HG03097 (cell line): ENCODE measurements around the gene ALMS1.
"Not testable (repeated sequence)": the region's sequence is repeated elsewhere in the genome, so short reads cannot be mapped to it uniquely, and the experiment has no call there.

Experiments
- ATAC-seq: cut with Tn5 transposase; IDR thresholded peaks from one replicate; pipeline ENCODE4 v1.9.1; 2021; ENCODE audit not compliant: unreplicated experiment, low FRiP score

ALMS1 gene

GRCh38 chr2:73403237-73403636 is 17.6 kb downstream of the ALMS1 start:
- ATAC-seq = no peak

- no peak for ATAC-seq
These were observed 18.8 kb downstream of the ALMS1 start for GRCh38 chr2:73404409-73404808.

- no peak for ATAC-seq
These were observed 21.4 kb downstream of the ALMS1 start for GRCh38 chr2:73406996-73407395.

GRCh38 chr2:73408198-73408597 is 22.6 kb downstream of the ALMS1 start:
- ATAC-seq = peak; percentile 68

GRCh38 chr2:73414696-73415095 is 29.1 kb downstream of the ALMS1 start:
- no peak for ATAC-seq

GRCh38 chr2:73415906-73416305 is 30.3 kb downstream of the ALMS1 start:
- ATAC-seq = no peak

- ATAC-seq = no peak
These were observed 32.7 kb downstream of the ALMS1 start for GRCh38 chr2:73418343-73418742.

- no peak for ATAC-seq
These were observed 38.3 kb downstream of the ALMS1 start for GRCh38 chr2:73423913-73424312.

- ATAC-seq = no peak
These were observed 40.5 kb downstream of the ALMS1 start for GRCh38 chr2:73426176-73426575.

GRCh38 chr2:73436019-73436418 is 50.4 kb downstream of the ALMS1 start:
- no peak for ATAC-seq

GRCh38 chr2:73444202-73444601 is 58.6 kb downstream of the ALMS1 start:
- ATAC-seq = no peak

GRCh38 chr2:73448856-73449255 is 63.2 kb downstream of the ALMS1 start:
- no peak for ATAC-seq

- ATAC-seq = no peak
These were observed 63.8 kb downstream of the ALMS1 start for GRCh38 chr2:73449404-73449803.

GRCh38 chr2:73451263-73451972 is 65.8 kb downstream of the ALMS1 start:
- ATAC-seq = peak; percentile 91

- ATAC-seq = no peak
These were observed 72.3 kb downstream of the ALMS1 start for GRCh38 chr2:73457982-73458381.

- not testable (repeated sequence) for ATAC-seq
These were observed 76.8 kb downstream of the ALMS1 start for GRCh38 chr2:73462388-73462787.

GRCh38 chr2:73468376-73468775 is 82.7 kb downstream of the ALMS1 start:
- no peak for ATAC-seq

- not testable (repeated sequence) for ATAC-seq
These were observed 98.2 kb downstream of the ALMS1 start for GRCh38 chr2:73483874-73484273.

GRCh38 chr2:73487112-73487657 is 101.5 kb downstream of the ALMS1 start:
- no peak for ATAC-seq

- no peak for ATAC-seq
These were observed 102.4 kb downstream of the ALMS1 start for GRCh38 chr2:73488079-73488478.

- ATAC-seq = no peak
These were observed 103.4 kb downstream of the ALMS1 start for GRCh38 chr2:73489053-73489452.

GRCh38 chr2:73494031-73494430 is 108.4 kb downstream of the ALMS1 start:
- no peak for ATAC-seq
